SK-N-SH (cell line): Measurements from ENCODE around the gene KIR2DL4.
"Not testable (repeated sequence)": the region's sequence is repeated elsewhere in the genome, so short reads cannot be mapped to it uniquely, and the experiment has no call there.

Source experiments
- CTCF ChIP-seq: fragments of 200-600 bp; sonication (generic); IDR thresholded peaks from 2 replicates; pipeline ENCODE4 v1.6.1; 2017; ENCODE audit warnings: antibody characterized with exemption, mild to moderate bottlenecking, moderate library complexity
- EP300 ChIP-seq, 2 experiments: IDR thresholded peaks; 2 replicates each; pipeline versions ENCODE4 v1.4.0 to v1.6.1; 2012; ENCODE audit warnings: borderline replicate concordance in 1 of 2, low read depth in 1 of 2, low read length in 1 of 2
- EZH2phosphoT487 ChIP-seq: fragments of 200-600 bp; sonication (generic); IDR thresholded peaks from 2 replicates; pipeline ENCODE4 v1.6.1; 2017; ENCODE audit warnings: low read depth, mixed run types, mild to moderate bottlenecking, antibody characterized with exemption, moderate library complexity, borderline replicate concordance
- FOXM1 ChIP-seq: IDR thresholded peaks from 2 replicates; pipeline ENCODE4 v1.4.0; 2012; ENCODE audit warnings: low read depth, mild to moderate bottlenecking
- GABPA ChIP-seq: IDR thresholded peaks from 2 replicates; pipeline ENCODE4 v1.4.0; 2012; ENCODE audit warnings: low read depth, mild to moderate bottlenecking
- JUND ChIP-seq: IDR thresholded peaks from 2 replicates; pipeline ENCODE4 v1.4.0; 2012
- MAX ChIP-seq: IDR thresholded peaks from 2 replicates; pipeline ENCODE4 v1.4.0; 2012; ENCODE audit warnings: low read depth
- MEF2A ChIP-seq: IDR thresholded peaks from 2 replicates; pipeline ENCODE4 v1.4.0; 2012; ENCODE audit warnings: low read depth, borderline replicate concordance
- POLR2AphosphoS5 ChIP-seq: IDR thresholded peaks from 2 replicates; pipeline ENCODE4 v1.6.1; 2012; ENCODE audit warnings: low read depth, low read length
- RAD21 ChIP-seq: IDR thresholded peaks from 2 replicates; pipeline ENCODE4 v1.6.1; 2012; ENCODE audit warnings: mild to moderate bottlenecking, low read length
- RCOR1 ChIP-seq: fragments of 150-350 bp; IDR thresholded peaks from 2 replicates; pipeline ENCODE4 v1.6.1; 2017; ENCODE audit warnings: antibody characterized with exemption, low read length
- SMC3 ChIP-seq: IDR thresholded peaks from 2 replicates; pipeline ENCODE4 v1.6.1; 2012; ENCODE audit warnings: low read depth, low read length, improper control_type of control experiment
- TAF1 ChIP-seq: IDR thresholded peaks from 2 replicates; pipeline ENCODE4 v1.6.1; 2012; ENCODE audit warnings: low read depth, mild to moderate bottlenecking, low read length, moderate library complexity, borderline replicate concordance
- TF ChIP-seq, protein P1 (sequence below): IDR thresholded peaks from 2 replicates; pipeline ENCODE4 v1.4.0; 2012; ENCODE audit warnings: low read depth, borderline replicate concordance

DNA sequence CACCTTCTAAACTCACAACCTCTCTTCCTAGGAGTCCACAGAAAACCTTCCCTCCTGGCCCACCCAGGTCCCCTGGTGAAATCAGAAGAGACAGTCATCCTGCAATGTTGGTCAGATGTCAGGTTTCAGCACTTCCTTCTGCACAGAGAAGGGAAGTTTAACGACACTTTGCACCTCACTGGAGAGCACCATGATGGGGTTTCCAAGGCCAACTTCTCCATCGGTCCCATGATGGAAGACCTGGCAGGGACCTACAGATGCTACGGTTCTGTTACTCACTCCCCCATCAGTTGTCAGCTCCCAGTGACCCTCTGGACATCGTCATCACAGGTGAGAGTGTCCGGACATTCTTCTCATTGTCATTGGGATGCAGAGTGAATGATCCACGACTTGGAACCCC is 44.8 kb upstream of the KIR2DL4 start:
- TF ChIP-seq MEF2A; CTCF; MAX; POLR2AphosphoS5; TAF1; FOXM1; SMC3; RAD21; EZH2phosphoT487; GABPA; EP300 (IDR thresholded peaks at IDR 0.05; ENCODE audit: borderline replicate concordance in 1 of 2, low read depth in 1 of 2, low read length in 1 of 2); JUND; RCOR1: not testable (repeated sequence)
- TF ChIP-seq, protein P1, sequence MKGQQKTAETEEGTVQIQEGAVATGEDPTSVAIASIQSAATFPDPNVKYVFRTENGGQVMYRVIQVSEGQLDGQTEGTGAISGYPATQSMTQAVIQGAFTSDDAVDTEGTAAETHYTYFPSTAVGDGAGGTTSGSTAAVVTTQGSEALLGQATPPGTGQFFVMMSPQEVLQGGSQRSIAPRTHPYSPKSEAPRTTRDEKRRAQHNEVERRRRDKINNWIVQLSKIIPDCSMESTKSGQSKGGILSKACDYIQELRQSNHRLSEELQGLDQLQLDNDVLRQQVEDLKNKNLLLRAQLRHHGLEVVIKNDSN = not testable (repeated sequence)
